Measurements from ENCODE around the gene ENPP1.

GRCh38 chr6:131890091-131890490 lies 82.3 kb downstream of the ENPP1 start:
- TF ChIP-seq CTCF (IDR thresholded peaks at IDR 0.05; ENCODE audit: low read depth, low read length, poor library complexity, severe bottlenecking) (no peak), EZH2phosphoT487 (IDR thresholded peaks at IDR 0.05; ENCODE audit: borderline replicate concordance, low read length) (no peak)

Measured in DOHH2 (cell line).